Measurements from ENCODE around the gene ELP4.
"Not testable (repeated sequence)": the region's sequence is repeated elsewhere in the genome, so short reads cannot be mapped to it uniquely, and the experiment has no call there.

Gene ELP4

GRCh38 chr11:31728432-31728831 lies 218.9 kb downstream of the ELP4 start:
- CTCF ChIA-PET: no interaction called here
- Histone ChIP-seq H3K36me3 (ENCODE audit: control insufficient read depth in 4 of 4, insufficient read depth in 4 of 4, low read length in 3 of 4) (peaks cover 0 to 8% (median 0%) of the 10 kb centered on the region in 4 experiments), H3K4me1 (ENCODE audit: control extremely low read depth in 1 of 4, control insufficient read depth in 4 of 4, insufficient read depth in 4 of 4, low read length in 3 of 4) (no peaks in the 10 kb centered on the region), H3K27ac (ENCODE audit: insufficient read depth in 1 of 2, low read depth in 1 of 2, low read length in 2 of 2, poor library complexity in 1 of 2, severe bottlenecking in 2 of 2) (no peak overlapping the region), H3K9me3 (ENCODE audit: control extremely low read depth in 1 of 5, control insufficient read depth in 4 of 5, insufficient read depth in 2 of 5, low read depth in 1 of 5, low read length in 4 of 5) (peaks cover 0 to 20% (median 9%) of the 10 kb centered on the region in 5 experiments), H3K27me3 (replicated peaks in 2 of 5; ENCODE audit: control insufficient read depth in 4 of 5, insufficient read depth in 5 of 5, low read length in 4 of 5) (no peaks in the 10 kb centered on the region), H3K4me3 (ENCODE audit: control insufficient read depth in 1 of 7, extremely low read depth in 1 of 7, insufficient read depth in 4 of 7, low read depth in 2 of 7, low read length in 6 of 7) (no peak overlapping the region)
- POLR2A ChIA-PET: no interaction called here
- DNase-seq: no peak
- WGBS (ENCODE audit: insufficient coverage): no CpG with 5 or more reads among the region's 1 CpG

GRCh38 chr11:31740131-31740530 lies 230.6 kb downstream of the ELP4 start:
- Histone ChIP-seq H3K4me3 (ENCODE audit: control insufficient read depth in 1 of 7, extremely low read depth in 1 of 7, insufficient read depth in 4 of 7, low read depth in 2 of 7, low read length in 6 of 7) (no peak overlapping the region), H3K4me1 (ENCODE audit: control extremely low read depth in 1 of 4, control insufficient read depth in 4 of 4, insufficient read depth in 4 of 4, low read length in 3 of 4) (no peaks in the 10 kb centered on the region), H3K27me3 (replicated peaks in 2 of 5; ENCODE audit: control insufficient read depth in 4 of 5, insufficient read depth in 5 of 5, low read length in 4 of 5) (no peaks in the 10 kb centered on the region), H3K27ac (ENCODE audit: insufficient read depth in 1 of 2, low read depth in 1 of 2, low read length in 2 of 2, poor library complexity in 1 of 2, severe bottlenecking in 2 of 2) (no peak overlapping the region), H3K36me3 (ENCODE audit: control insufficient read depth in 4 of 4, insufficient read depth in 4 of 4, low read length in 3 of 4) (no peaks in the 10 kb centered on the region), H3K9me3 (ENCODE audit: control extremely low read depth in 1 of 5, control insufficient read depth in 4 of 5, insufficient read depth in 2 of 5, low read depth in 1 of 5, low read length in 4 of 5) (peaks cover 0 to 7% (median 0%) of the 10 kb centered on the region in 5 experiments)
- POLR2A ChIA-PET: no interaction called here
- CTCF ChIA-PET: no interaction called here
- no peak for DNase-seq
- WGBS (ENCODE audit: insufficient coverage): 100% methylated on average over 1 of the region's 1 CpG

GRCh38 chr11:31740731-31741368 lies 231.3 kb downstream of the ELP4 start:
- H3K36me3 ChIP-seq (ENCODE audit: control insufficient read depth in 4 of 4, insufficient read depth in 4 of 4, low read length in 3 of 4); POLR2A ChIA-PET; H3K9me3 ChIP-seq (ENCODE audit: control extremely low read depth in 1 of 5, control insufficient read depth in 4 of 5, insufficient read depth in 2 of 5, low read depth in 1 of 5, low read length in 4 of 5); H3K4me3 ChIP-seq (ENCODE audit: control insufficient read depth in 1 of 7, extremely low read depth in 1 of 7, insufficient read depth in 4 of 7, low read depth in 2 of 7, low read length in 6 of 7); CTCF ChIA-PET; DNase-seq; H3K27ac ChIP-seq (ENCODE audit: insufficient read depth in 1 of 2, low read depth in 1 of 2, low read length in 2 of 2, poor library complexity in 1 of 2, severe bottlenecking in 2 of 2); H3K27me3 ChIP-seq (replicated peaks in 2 of 5; ENCODE audit: control insufficient read depth in 4 of 5, insufficient read depth in 5 of 5, low read length in 4 of 5); H3K4me1 ChIP-seq (ENCODE audit: control extremely low read depth in 1 of 4, control insufficient read depth in 4 of 4, insufficient read depth in 4 of 4, low read length in 3 of 4): not testable (repeated sequence)
- WGBS (ENCODE audit: insufficient coverage): 86% methylated on average over 7 of the region's 26 CpGs

GRCh38 chr11:31747581-31747980 lies 238.0 kb downstream of the ELP4 start:
- POLR2A ChIA-PET: no interaction called here
- CTCF ChIA-PET: no interaction called here
- Histone ChIP-seq H3K9me3 (ENCODE audit: control extremely low read depth in 1 of 5, control insufficient read depth in 4 of 5, insufficient read depth in 2 of 5, low read depth in 1 of 5, low read length in 4 of 5) (no peaks in the 10 kb centered on the region), H3K36me3 (ENCODE audit: control insufficient read depth in 4 of 4, insufficient read depth in 4 of 4, low read length in 3 of 4) (peaks cover 0 to 2% (median 0%) of the 10 kb centered on the region in 4 experiments), H3K27ac (ENCODE audit: insufficient read depth in 1 of 2, low read depth in 1 of 2, low read length in 2 of 2, poor library complexity in 1 of 2, severe bottlenecking in 2 of 2) (no peak overlapping the region), H3K4me1 (ENCODE audit: control extremely low read depth in 1 of 4, control insufficient read depth in 4 of 4, insufficient read depth in 4 of 4, low read length in 3 of 4) (no peaks in the 10 kb centered on the region), H3K4me3 (ENCODE audit: control insufficient read depth in 1 of 7, extremely low read depth in 1 of 7, insufficient read depth in 4 of 7, low read depth in 2 of 7, low read length in 6 of 7) (no peak overlapping the region), H3K27me3 (replicated peaks in 2 of 5; ENCODE audit: control insufficient read depth in 4 of 5, insufficient read depth in 5 of 5, low read length in 4 of 5) (no peaks in the 10 kb centered on the region)
- WGBS (ENCODE audit: insufficient coverage): 60% methylated on average over 1 of the region's 1 CpG
- DNase-seq: no peak

- no peak for DNase-seq
- ChIA-PET POLR2A (no interaction called here), CTCF (no interaction called here)
- 88% methylated on average over 2 of the region's 3 CpGs for WGBS (ENCODE audit: insufficient coverage)
- Histone ChIP-seq H3K27ac (ENCODE audit: insufficient read depth in 1 of 2, low read depth in 1 of 2, low read length in 2 of 2, poor library complexity in 1 of 2, severe bottlenecking in 2 of 2) (no peak overlapping the region), H3K27me3 (replicated peaks in 2 of 5; ENCODE audit: control insufficient read depth in 4 of 5, insufficient read depth in 5 of 5, low read length in 4 of 5) (no peaks in the 10 kb centered on the region), H3K4me3 (ENCODE audit: control insufficient read depth in 1 of 7, extremely low read depth in 1 of 7, insufficient read depth in 4 of 7, low read depth in 2 of 7, low read length in 6 of 7) (no peak overlapping the region), H3K9me3 (ENCODE audit: control extremely low read depth in 1 of 5, control insufficient read depth in 4 of 5, insufficient read depth in 2 of 5, low read depth in 1 of 5, low read length in 4 of 5) (no peaks in the 10 kb centered on the region), H3K36me3 (ENCODE audit: control insufficient read depth in 4 of 4, insufficient read depth in 4 of 4, low read length in 3 of 4) (no peaks in the 10 kb centered on the region), H3K4me1 (ENCODE audit: control extremely low read depth in 1 of 4, control insufficient read depth in 4 of 4, insufficient read depth in 4 of 4, low read length in 3 of 4) (no peaks in the 10 kb centered on the region)
Observed at GRCh38 chr11:31757260-31757835, 247.8 kb downstream of the ELP4 start.

- no peaks in the 10 kb centered on the region for H3K9me3 ChIP-seq (ENCODE audit: control extremely low read depth in 1 of 5, control insufficient read depth in 4 of 5, insufficient read depth in 2 of 5, low read depth in 1 of 5, low read length in 4 of 5)
- ChIA-PET POLR2A (no interaction called here), CTCF (no interaction called here)
- no peak overlapping the region for H3K27ac ChIP-seq (ENCODE audit: insufficient read depth in 1 of 2, low read depth in 1 of 2, low read length in 2 of 2, poor library complexity in 1 of 2, severe bottlenecking in 2 of 2)
- H3K4me1 ChIP-seq (ENCODE audit: control extremely low read depth in 1 of 4, control insufficient read depth in 4 of 4, insufficient read depth in 4 of 4, low read length in 3 of 4): no peaks in the 10 kb centered on the region
- DNase-seq: no peak
- H3K27me3 ChIP-seq (replicated peaks in 2 of 5; ENCODE audit: control insufficient read depth in 4 of 5, insufficient read depth in 5 of 5, low read length in 4 of 5): no peaks in the 10 kb centered on the region
- WGBS (ENCODE audit: insufficient coverage): 89% methylated on average over 1 of the region's 1 CpG
- H3K36me3 ChIP-seq (ENCODE audit: control insufficient read depth in 4 of 4, insufficient read depth in 4 of 4, low read length in 3 of 4): no peaks in the 10 kb centered on the region
- H3K4me3 ChIP-seq (ENCODE audit: control insufficient read depth in 1 of 7, extremely low read depth in 1 of 7, insufficient read depth in 4 of 7, low read depth in 2 of 7, low read length in 6 of 7): no peak overlapping the region
Observed at GRCh38 chr11:31761636-31762035, 252.1 kb downstream of the ELP4 start.

GRCh38 chr11:31763296-31763695 lies 253.7 kb downstream of the ELP4 start:
- POLR2A ChIA-PET: no interaction called here
- Histone ChIP-seq H3K36me3 (ENCODE audit: control insufficient read depth in 4 of 4, insufficient read depth in 4 of 4, low read length in 3 of 4) (no peaks in the 10 kb centered on the region), H3K4me1 (ENCODE audit: control extremely low read depth in 1 of 4, control insufficient read depth in 4 of 4, insufficient read depth in 4 of 4, low read length in 3 of 4) (no peaks in the 10 kb centered on the region), H3K9me3 (ENCODE audit: control extremely low read depth in 1 of 5, control insufficient read depth in 4 of 5, insufficient read depth in 2 of 5, low read depth in 1 of 5, low read length in 4 of 5) (no peaks in the 10 kb centered on the region), H3K27ac (ENCODE audit: insufficient read depth in 1 of 2, low read depth in 1 of 2, low read length in 2 of 2, poor library complexity in 1 of 2, severe bottlenecking in 2 of 2) (no peak overlapping the region), H3K4me3 (ENCODE audit: control insufficient read depth in 1 of 7, extremely low read depth in 1 of 7, insufficient read depth in 4 of 7, low read depth in 2 of 7, low read length in 6 of 7) (no peak overlapping the region), H3K27me3 (replicated peaks in 2 of 5; ENCODE audit: control insufficient read depth in 4 of 5, insufficient read depth in 5 of 5, low read length in 4 of 5) (no peaks in the 10 kb centered on the region)
- no peak for DNase-seq
- CTCF ChIA-PET: no interaction called here
